ENCODE data around the gene SRPK2.

The SRPK2 gene

GRCh38 chr7:105309235-105310169 is 79.2 kb downstream of the SRPK2 start:
- Histone ChIP-seq H3K9me3 (ENCODE audit: severe bottlenecking) (no peaks in the 10 kb centered on the region), H3K4me1 (ENCODE audit: insufficient read depth, poor library complexity, severe bottlenecking) (peaks cover 14% of the 10 kb centered on the region), H3K27ac (ENCODE audit: poor library complexity, severe bottlenecking) (no peak overlapping the region), H3K4me3 (ENCODE audit: severe bottlenecking) (no peak overlapping the region), H3K27me3 (ENCODE audit: insufficient read depth, poor library complexity, severe bottlenecking) (no peaks in the 10 kb centered on the region), H3K36me3 (ENCODE audit: low read depth) (no peaks in the 10 kb centered on the region)
- no peak for TF ChIP-seq CTCF (IDR thresholded peaks at IDR 0.05; ENCODE audit: poor library complexity, severe bottlenecking)
- DNase-seq (ENCODE audit: low spot score) (no peak), ATAC-seq (ENCODE audit: low read depth) (peak; percentile 10; the same call in 1 of the 3 replicates)

DNA sequence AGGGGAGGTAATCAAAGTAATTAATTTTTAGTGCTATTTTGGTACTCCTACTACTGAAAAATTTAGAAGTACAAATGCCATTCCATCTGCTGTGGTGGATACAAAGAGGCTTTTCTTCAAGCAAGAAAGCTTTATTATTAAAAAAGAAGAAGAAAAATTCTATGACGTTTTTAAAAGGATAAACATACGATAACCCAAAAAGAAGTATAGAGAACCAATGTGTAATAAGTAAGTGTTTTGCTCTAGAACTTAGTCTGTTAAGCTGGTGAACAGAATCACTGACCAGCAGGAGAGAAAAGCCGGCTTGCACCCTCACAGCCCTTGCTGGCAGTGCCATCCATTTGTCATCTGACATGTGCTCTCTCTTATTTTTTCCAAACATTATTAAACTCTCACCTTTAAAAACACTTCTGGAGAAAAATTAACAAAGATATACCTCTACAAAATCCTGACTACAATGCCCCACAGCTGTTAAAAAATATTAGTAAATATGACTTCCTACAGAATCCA is 81.5 kb downstream of the SRPK2 start:
- TF ChIP-seq CTCF (IDR thresholded peaks at IDR 0.05; ENCODE audit: poor library complexity, severe bottlenecking): no peak
- Histone ChIP-seq H3K36me3 (ENCODE audit: low read depth) (no peaks in the 10 kb centered on the region), H3K27me3 (ENCODE audit: insufficient read depth, poor library complexity, severe bottlenecking) (no peaks in the 10 kb centered on the region), H3K4me3 (ENCODE audit: severe bottlenecking) (no peak overlapping the region), H3K4me1 (ENCODE audit: insufficient read depth, poor library complexity, severe bottlenecking) (peaks cover 14% of the 10 kb centered on the region), H3K9me3 (ENCODE audit: severe bottlenecking) (no peaks in the 10 kb centered on the region), H3K27ac (ENCODE audit: poor library complexity, severe bottlenecking) (no peak overlapping the region)
- DNase-seq (ENCODE audit: low spot score): no peak
- ATAC-seq (ENCODE audit: low read depth): no peak

GRCh38 chr7:105306298-105306748 is 82.4 kb downstream of the SRPK2 start:
- DNase-seq (ENCODE audit: low spot score) (no peak), ATAC-seq (ENCODE audit: low read depth) (no peak)
- no peaks in the 10 kb centered on the region for H3K9me3 ChIP-seq (ENCODE audit: severe bottlenecking)
- no peak overlapping the region for H3K4me3 ChIP-seq (ENCODE audit: severe bottlenecking)
- no peak overlapping the region for H3K27ac ChIP-seq (ENCODE audit: poor library complexity, severe bottlenecking)
- TF ChIP-seq CTCF (IDR thresholded peaks at IDR 0.05; ENCODE audit: poor library complexity, severe bottlenecking): no peak
- no peaks in the 10 kb centered on the region for H3K36me3 ChIP-seq (ENCODE audit: low read depth)
- peaks cover 14% of the 10 kb centered on the region for H3K4me1 ChIP-seq (ENCODE audit: insufficient read depth, poor library complexity, severe bottlenecking)
- no peaks in the 10 kb centered on the region for H3K27me3 ChIP-seq (ENCODE audit: insufficient read depth, poor library complexity, severe bottlenecking)

DNA sequence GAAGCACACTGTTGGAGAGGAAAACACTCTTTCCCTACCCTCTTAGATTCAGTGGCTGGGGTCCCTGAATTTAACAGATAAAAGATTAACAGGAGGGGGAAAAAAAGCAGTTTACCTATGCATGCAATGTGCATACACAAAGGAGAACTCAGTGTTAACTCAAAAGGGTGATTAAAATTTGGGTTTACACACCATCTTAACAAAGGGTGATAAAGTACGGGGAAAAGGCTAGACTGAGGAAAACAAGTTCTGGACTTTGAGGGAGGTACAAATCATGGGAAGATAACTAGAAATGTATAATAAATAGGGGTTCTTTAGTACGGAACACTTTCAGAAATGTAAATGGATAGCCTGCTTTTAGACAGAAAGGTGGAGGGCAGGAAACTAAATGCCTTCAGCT is 83.1 kb downstream of the SRPK2 start:
- H3K4me1 ChIP-seq (ENCODE audit: insufficient read depth, poor library complexity, severe bottlenecking): peaks cover 14% of the 10 kb centered on the region
- H3K9me3 ChIP-seq (ENCODE audit: severe bottlenecking): no peaks in the 10 kb centered on the region
- no peak overlapping the region for H3K4me3 ChIP-seq (ENCODE audit: severe bottlenecking)
- H3K27ac ChIP-seq (ENCODE audit: poor library complexity, severe bottlenecking): no peak overlapping the region
- DNase-seq (ENCODE audit: low spot score) (no peak), ATAC-seq (ENCODE audit: low read depth) (no peak)
- TF ChIP-seq CTCF (IDR thresholded peaks at IDR 0.05; ENCODE audit: poor library complexity, severe bottlenecking): no peak
- no peaks in the 10 kb centered on the region for H3K36me3 ChIP-seq (ENCODE audit: low read depth)
- H3K27me3 ChIP-seq (ENCODE audit: insufficient read depth, poor library complexity, severe bottlenecking): no peaks in the 10 kb centered on the region
